ENCODE results near the gene CTSE. TPM values are rescaled to one million over a fixed set of nuclear protein-coding genes. Genes with fewer than 3 reads are reported as not detected.
"Not testable (repeated sequence)": the region's sequence is repeated elsewhere in the genome, so short reads cannot be mapped to it uniquely, and the experiment has no call there.

CTSE gene
- polyA plus RNA-seq, 1 donor: 0.28 TPM

DNA sequence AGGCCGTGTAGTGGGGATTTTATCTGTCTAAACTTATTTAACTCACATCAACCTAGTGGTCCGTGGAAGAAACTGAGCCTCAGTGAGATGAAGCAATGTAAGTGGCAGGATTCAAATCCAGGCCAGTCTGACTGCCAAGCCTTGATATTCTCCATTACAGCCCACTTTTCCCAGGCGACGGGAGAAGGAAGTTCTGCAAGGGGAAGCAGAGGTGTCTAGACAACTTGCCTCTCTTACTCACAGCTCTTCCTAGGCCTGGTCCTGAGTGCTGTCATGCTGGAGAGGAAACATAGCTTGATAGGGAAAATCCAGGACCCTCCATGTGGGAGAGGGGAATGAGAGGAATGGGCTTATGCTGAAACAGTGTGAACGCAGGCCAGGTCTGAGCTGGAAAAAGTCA lies 9.1 kb downstream of the CTSE start:
- no peak for DNase-seq

DNA sequence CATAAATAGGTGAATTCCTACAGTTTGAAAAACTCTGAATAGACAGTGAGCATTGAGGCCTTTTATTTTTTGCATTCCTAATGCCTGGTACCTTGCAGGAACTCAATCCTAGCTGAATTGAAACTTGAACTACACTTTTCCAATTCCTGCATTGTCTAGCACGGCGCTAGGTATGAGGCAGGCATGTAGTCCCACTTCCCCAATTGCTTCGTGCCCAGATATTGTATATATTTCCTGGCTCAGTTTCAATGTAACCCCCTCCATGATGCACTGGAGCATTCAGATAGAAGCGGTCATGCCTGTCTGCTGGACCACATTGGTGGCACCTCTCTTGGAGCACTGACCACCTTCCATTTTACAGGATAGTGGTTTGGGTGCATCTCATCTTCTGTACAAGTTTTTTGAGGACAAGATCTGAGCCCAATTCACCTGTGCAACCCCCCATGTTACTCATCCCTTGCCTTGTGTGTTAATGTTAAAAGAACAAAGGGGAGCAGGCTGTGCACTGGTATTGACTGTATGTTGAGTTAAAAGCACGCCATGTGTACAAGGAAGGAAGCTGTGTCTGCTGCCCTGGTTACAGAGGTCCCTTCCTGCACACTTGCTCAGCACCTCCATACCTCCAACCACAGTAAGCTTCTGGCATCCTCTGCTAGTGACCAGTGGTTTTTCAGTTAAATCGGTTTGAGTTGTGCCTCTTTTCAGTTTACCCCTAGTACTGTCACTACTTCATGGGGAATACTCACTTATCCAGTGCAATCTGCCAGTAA lies 10.5 kb downstream of the CTSE start:
- DNase-seq: no peak

DNA sequence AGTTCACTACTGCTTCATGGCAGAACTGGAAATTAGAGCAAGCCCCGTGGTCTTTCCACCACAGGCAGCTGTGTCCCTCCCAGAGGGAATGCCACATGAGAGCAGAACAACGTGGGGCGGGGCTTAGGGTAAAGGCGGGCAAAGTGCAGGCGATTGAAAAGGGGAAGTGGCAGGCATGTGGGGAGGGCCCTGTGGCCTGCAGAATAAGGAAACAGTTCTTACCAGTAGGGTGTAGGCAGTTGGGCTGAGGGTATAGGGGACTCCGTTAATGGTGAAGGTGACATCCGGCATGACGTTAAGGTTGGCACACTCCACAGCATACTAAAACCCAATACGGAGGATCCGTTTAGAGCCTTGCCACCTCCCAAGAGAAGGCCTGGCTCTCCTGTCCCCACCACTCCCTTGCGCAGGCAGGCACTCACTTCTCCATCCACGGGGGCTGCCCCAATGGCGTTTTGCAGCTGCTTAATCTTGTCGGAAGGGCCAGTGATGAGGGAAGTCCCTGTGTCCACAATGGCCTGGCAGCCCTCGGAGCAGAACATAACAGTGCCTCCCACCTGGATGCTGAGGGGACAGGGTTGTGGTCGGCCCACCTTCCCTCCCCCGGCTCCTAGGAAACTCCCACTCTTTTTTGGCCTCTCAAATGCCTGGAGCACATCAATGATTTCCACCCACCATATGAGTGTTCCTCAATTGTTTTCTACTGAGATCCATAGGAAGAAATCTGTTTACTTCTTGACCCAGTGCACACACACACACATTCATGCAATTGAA lies 11.4 kb downstream of the CTSE start:
- no peak for DNase-seq

DNA sequence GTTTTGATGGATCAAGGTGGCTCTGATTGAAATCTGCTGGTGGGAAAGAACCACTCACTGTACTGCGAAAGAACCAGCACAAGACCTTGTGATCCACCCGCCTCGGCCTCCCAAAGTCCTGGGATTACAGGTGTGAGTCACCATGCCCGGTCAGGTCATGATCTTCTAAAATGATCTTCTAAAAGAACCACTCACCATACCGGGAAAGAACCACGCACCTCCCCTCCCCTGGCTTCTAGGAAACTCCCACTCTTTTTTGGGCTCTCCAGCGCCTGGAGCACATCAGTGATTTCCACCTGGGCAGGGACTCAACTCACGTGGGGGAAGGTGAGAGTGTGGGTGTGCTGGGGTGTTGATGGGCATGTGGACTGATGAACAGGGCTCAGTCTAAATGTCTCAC lies 12.6 kb downstream of the CTSE start:
- no peak for DNase-seq

DNA sequence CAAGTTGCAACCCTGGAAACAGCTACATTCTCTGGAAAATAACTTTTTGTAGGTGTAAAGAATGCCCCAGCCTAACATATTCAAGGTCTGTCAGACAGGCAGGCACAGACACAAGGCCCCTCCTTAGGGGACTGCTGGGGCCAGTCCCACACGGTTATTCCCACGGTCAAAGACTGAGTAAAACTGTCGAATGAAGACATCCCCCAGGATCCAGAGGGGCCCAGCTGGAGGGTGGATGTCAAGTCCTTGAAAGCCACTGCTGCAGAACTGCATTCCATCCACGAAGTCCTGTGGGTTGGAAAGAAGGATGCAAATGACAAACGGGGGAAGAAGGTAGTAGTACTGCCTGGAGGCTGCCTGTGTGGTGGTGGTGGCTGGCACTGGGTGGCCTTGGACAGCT lies 13.6 kb downstream of the CTSE start:
- DNase-seq: no peak

DNA sequence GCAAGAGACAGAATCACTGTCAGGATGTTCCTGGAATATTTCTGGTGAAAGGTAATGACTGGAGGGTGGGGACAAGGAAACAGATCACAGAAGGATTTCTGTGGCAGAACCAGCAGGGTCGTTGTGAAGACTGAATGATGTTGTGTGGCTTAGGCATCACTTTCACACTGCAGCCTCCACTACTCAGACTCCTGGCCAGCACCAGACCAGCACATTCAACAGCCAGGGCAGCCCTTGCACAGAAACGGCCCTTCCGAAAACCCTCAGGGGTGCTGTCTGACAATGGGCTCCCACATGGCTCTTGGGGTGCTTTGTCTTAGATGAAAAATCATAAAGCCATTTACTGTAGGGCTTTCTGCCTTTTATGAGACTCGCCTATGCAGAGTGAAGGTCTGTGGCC lies 16.7 kb downstream of the CTSE start:
- DNase-seq: no peak

DNA sequence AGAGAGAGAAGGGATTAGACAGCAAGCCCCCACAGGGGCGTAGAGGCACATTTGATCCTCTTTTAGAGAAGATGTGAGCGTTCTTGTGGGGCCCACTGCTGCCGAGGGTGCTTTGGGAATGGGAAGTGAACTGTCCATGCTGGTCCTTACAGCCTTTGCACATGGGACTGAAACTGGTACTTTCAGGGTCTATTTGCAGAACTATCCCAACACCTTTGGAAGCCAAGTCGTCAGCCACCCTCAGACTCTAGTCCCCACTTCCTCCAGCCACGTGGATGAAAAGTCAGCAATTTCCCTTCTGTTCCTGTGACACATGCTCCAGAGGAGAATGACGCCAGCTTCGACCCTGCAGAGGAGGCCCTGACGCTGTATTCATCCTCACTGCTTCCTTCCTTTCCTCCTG lies 17.9 kb downstream of the CTSE start:
- DNase-seq: no peak

DNA sequence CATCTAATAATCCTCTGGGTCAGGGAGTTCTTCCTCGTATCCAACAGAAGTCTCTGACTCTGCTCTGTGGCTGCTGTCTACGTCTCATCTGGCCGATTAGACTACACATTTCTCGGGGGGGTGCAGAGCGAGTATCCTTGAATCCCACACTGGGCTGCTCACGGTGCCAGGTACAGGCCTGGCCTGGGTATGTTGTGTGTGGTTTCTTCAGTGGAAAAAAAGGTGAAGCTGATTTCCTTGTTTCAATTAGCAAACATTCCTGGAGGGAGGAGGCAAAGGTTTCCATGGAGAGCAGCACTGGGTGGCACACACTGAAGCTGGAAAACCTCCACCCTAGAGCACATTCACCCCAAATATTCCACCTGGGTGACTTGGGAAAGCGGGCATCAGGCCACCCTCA lies 18.5 kb downstream of the CTSE start:
- no peak for DNase-seq

DNA sequence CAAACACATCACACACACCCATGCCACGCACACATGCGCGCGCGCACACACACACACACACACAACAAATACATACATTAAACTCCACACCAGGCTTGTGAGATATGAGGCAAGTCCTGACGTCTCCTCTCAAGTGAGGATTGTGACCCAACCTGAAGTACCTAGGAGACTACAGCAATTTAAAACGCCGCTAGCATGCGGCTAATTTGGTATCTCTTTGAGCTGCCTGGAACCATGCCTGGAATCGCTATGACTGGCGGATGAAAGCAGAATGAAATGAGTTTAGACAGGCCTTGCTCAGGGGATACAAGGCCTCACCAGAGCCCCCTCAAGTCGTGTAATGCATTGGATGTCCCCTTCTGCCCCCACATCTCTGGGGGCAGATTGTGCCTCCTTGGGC lies 18.9 kb downstream of the CTSE start:
- DNase-seq: no peak

DNA sequence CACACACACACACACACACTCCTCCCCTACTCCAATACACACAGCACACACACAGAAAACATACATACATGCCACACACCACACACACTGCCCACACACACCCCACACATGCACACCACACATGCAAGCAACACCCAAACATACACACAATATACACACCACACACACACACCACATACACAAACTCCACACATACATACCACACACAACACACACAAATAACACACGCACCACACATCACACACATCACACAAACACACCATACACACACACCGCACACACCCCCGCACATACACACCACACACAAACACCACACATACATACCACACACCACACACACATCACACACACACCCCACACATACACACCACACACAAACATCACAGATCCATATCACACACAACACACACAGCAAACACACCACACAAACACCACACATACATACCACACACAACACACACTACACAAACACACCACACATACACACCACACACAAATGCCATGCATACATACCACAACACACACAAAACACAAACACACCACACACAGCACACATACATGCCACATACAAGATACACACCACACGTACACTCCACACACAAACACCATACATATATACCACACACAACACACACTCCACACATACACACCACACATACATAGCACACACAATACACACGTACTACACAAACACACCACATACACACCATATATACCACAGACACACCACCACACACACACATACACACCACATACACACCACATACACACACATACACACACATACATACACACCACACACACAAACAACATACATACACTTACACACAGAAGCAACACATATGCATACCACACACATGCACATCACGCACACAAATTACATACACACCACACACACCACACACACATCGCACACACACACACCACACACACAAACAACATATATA lies 19.6 kb downstream of the CTSE start:
- DNase-seq: no peak

DNA sequence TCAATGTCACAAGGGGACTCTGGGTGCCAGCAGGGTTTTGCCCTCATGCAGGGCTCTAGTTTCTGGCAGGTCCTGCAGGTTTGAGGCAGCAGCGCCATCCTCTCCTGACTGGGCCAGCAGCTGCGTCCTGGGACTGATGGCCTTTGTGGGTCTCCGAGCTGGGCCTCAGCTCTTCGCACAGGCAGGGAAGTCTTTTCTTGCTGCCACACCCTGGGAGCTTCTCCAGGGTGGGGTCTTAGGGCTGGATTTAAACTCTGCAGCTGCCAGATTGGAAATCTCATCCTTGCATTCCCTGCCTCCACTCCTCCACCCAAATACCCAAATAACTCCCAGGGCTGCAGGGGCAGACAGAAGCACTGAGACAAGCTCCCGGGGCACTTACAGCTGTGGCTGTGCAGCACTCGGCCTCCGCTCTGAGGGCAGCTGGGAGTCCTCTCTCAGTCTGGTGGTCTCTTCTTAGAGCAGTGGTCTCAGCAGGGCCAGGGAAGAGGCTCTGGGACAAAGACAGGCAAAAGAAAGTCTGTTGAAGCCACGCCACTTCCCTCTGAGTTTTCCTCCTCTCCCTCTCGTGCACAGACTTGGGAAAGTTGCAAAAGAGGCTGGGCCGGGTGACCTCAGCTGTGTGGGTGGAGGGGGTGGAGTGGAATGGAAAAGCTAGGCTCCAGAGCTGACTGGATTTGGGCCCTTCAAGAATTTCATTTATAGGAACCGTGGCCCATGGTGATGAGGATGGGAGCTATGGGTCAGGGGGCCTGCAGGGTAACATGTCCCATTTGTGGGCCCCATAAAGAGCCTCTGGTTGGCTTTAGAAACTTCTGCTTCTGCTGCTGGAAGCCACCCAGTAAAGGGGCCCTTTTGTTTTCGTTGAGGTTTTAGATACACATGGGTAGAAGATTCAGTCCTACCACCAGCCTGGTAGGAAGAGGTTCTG lies 20.6 kb downstream of the CTSE start, which contains the start of gene RAB7B:
Gene RAB7B (minus strand): TSS at position 525 of the 931 bp plus-strand sequence. CDS start 9,260 bp downstream, outside the sequence.
- DNase-seq: no peak

DNA sequence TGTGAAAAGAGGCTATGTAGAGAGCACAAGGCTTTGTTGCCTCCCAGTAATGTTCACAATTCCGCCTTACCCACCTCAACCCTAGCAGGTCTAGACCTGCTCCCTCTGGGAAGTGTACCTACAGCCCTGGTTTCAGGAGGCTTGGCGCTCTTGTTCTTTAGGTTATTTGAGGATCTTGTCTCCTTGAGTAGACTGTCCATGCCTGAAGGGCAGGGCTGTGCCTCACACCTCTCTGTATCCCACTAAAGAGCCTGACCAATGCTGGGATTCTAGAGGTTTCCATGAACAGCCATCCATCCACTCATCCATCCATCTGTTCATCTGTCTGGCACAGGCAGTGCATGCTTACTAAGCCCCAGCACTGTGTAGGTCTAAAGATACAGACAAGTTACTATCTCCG lies 21.5 kb downstream of the CTSE start:
- DNase-seq: no peak

DNA sequence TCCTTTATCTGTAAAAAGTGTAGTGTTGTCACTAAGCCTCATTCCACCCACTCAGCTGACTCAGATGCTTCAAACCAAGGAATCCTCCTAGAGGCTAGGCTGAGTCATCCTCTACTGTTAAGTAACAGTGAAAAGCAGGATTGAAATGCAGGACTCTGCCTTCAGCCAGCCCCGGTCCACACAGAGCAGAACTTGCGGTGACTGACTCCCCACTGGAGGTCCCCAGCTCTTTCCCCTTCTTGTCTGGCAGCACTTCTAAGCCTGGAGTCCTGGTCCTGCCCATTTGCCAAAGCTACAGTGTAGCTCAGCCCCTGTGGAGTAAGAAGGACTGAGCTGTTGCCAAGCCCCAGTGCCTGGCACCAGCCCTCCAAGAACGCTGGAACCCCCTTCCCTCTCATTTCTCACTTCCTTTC lies 22.2 kb downstream of the CTSE start:
- no peak for DNase-seq

DNA sequence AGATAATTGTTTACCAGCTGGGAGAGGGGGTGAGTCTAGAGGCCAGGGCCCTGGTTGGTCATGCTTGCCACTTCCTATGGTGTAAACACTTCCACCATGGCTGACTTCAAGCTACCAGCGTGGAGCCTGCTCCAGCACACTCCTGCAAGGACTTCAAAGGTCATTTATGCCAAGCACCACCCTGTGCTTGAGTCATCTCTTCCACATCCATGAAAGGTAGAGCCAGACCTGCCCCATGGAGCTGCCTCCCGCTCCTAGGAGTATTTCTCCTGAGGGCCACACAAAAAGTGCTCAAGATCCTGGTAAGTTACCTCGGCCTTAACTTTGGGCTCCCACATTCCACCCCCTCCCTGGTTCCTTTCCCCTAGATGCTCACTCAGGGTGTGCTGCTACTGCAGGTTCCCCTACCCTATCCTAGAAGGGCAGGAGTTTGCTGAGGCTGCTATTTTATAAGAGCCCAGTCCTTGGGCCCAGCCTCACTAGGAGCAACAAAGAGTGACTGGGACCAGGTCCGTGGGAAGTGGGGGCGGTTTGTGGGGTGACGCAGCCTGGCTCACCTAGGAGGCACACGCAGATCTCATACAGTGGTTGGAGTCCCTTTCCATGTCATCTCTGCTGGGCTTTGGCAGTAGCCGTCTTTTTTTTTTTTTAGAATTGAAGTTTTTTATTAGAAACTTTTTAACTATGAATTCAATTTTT lies 22.9 kb downstream of the CTSE start:
- DNase-seq: no peak

DNA sequence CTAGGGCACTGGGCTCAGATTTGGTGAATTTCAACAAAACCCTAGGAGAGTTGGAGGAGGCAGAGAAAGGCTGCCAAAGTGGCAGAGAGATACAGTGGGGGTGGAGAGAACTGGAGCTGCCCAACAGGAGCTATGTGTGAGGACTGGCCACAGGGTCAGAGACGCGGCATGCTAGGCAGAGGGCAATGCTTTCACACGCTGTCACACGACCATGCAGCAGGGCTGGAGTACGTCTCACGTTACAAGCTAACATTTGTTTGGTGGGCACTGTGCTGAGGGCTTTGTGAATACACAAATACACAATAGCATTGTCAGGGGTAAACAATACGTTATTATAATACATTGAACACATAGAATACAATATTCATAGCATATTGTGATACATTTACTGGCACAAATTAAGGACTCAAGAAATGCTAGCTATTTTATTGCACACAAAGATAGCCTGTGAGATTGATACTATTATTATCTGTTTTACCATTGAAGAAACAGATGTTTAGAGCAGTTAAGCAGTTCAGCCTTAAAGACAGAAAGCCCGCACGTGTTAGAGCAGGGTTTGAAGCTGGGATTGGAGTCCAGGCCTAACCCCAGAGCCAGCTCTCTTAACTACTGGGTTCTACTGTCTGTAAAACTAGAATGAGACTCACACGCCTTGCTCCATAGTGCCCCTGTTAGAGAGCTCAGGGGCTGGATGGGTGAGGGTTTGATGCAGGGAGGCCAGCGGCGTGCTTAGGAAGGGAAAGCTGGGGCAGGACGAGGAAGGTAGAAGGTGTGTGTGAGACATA lies 25.0 kb downstream of the CTSE start:
- no peak for DNase-seq

DNA sequence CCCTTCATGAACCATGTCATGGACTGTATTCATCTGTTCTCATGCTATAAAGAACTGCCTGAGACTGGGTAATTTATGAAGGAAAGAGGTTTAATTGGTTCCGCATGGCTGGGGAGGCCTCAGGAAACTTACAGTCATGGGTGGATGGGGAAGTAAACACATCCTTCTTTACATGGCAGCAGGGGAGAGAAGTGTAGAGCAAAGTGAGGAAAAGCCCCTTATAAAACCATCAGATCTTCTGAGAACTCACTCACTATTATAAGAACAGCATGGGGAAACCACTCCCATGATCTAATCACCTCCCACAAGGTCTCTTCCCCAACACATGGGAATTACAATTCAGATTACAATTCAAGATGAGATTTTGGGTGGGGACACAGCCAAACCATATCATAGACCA lies 27.1 kb downstream of the CTSE start:
- not testable (repeated sequence) for DNase-seq

DNA sequence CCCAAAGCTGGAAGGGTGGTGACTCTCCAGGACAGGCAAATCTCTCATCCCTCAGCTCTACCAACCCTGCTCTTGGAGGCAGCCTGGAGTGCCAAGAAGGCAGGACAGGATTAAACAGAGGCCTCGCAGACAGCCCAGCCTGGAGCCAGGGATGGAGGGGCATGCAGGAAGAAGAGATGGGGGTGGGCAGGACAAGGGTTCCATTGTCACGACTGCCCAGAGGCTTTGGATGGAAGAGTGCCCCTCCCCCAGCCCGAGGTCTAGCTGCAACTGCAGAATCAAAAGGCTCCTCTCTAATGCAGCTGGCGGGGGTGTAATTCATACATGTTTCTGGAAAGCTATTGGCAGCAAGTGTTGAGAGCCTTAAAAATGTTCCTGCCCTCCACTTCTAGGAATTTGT lies 29.3 kb downstream of the CTSE start:
- no peak for DNase-seq

DNA sequence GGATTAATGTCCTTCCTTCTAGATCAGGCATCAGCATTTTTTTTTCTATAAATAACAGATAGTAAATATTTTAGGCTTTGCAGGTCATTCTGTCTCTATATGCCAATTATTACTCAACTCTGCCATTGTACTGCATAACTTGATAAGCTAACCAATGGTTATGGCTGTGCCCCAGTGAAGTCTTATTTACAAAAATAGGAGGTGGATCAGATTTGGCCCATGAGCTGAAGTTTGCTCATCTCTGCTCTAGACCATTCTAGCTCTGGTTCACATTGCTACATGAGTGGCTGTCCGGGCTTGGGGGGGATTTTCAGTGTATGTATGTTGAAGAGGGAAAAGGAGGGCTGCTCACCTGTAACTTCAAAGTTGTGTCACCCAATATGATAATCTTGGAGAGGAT lies 30.6 kb downstream of the CTSE start:
- DNase-seq: no peak

DNA sequence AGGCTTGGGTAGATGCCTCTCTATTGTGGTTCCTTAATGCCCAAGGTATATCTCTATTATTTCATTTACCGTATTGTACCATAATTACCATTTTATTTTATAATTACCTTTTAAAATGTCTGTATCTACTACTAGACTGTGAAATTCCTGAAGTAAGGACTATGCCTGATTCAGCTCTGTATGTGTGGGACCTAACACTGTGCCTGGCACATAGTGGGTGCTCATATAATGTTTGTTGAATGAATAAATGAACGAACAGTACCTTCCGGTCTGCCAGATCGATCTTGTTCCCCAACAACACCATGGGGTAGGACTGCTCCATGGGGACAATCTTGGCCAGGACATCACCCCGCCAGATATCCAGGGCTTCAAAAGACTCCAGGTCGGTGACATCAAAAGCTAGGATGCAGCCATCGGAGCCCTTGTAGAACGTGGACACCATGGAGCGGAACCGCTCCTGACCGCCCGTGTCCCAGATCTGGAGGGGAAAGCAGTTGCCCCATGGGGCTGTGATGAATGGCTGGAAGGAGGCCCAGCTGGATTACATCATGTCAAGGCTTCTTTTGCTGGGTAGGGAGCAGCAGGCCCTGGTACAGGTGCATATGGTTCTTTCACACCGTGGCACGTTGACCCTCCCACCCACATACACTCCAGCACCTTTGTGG lies 31.3 kb downstream of the CTSE start:
- no peak for DNase-seq

All from left kidney (tissue), 2 donors.